OCI-LY7 (cell line): ENCODE data around the gene CST7. TPM values are rescaled to one million over a fixed set of nuclear protein-coding genes. Genes with fewer than 3 reads are reported as not detected.

Experiments used
- BruUV-seq: library from RNA; stranded (reverse); fragments of 400-500 nt; replicated peaks from 2 replicates; lab custom pipeline; 2021; lab: Mats Ljungman, UMichigan
- CTCF ChIA-PET: fragments of 300-600 bp; sonication (Branson Sonifier 250); formaldehyde crosslinking; loops from one replicate; lab custom pipeline; 2022; ENCODE audit warnings: antibody characterized with exemption; ENCODE audit not compliant: unreplicated experiment; lab: Charles Lee
- POLR2A ChIA-PET: fragments of 300-600 bp; sonication (Branson Sonifier 250); formaldehyde crosslinking; loops from one replicate; lab custom pipeline; 2022; ENCODE audit warnings: antibody characterized with exemption; lab: Charles Lee
- DNase-seq: peaks from one replicate; pipeline ENCODE4 v3.0.0-alpha.2; 2015; ENCODE audit warnings: low spot score
- H2AFZ ChIP-seq: fragments of 200-600 bp; sonication (generic), shearing (Covaris generic); 2 replicates; pipeline ENCODE4 v1.6.1; 2014; ENCODE audit warnings: mild to moderate bottlenecking, antibody characterized with exemption, low read length, moderate library complexity
- H3K27ac ChIP-seq: fragments of 200-600 bp; sonication (generic); 2 replicates; pipeline ENCODE4 v1.5.1; 2014; ENCODE audit warnings: mixed run types, low read depth, mild to moderate bottlenecking, moderate library complexity, low read length, inconsistent platforms; ENCODE audit not compliant: poor library complexity, severe bottlenecking
- H3K36me3 ChIP-seq: fragments of 200-600 bp; sonication (generic); 2 replicates; pipeline ENCODE4 v1.6.1; 2014; ENCODE audit warnings: mild to moderate bottlenecking, antibody characterized with exemption, low read length, moderate library complexity, mixed read lengths; ENCODE audit not compliant: insufficient read depth
- H3K4me1 ChIP-seq: fragments of 200-600 bp; sonication (generic); 2 replicates; pipeline ENCODE4 v1.5.1; 2014; ENCODE audit warnings: mild to moderate bottlenecking, low read length; ENCODE audit not compliant: insufficient read depth, poor library complexity, severe bottlenecking
- H3K4me2 ChIP-seq: fragments of 200-600 bp; sonication (generic); 2 replicates; pipeline ENCODE4 v1.6.1; 2014; ENCODE audit warnings: mild to moderate bottlenecking, low read length
- H3K4me3 ChIP-seq: fragments of 200-600 bp; sonication (generic); 2 replicates; pipeline ENCODE4 v1.5.1; 2014; ENCODE audit warnings: mild to moderate bottlenecking, low read depth, low read length; ENCODE audit not compliant: poor library complexity, severe bottlenecking
- H3K79me2 ChIP-seq: fragments of 200-600 bp; sonication (generic); 2 replicates; pipeline ENCODE4 v1.6.1; 2016; ENCODE audit warnings: low read depth, mild to moderate bottlenecking, low read length, moderate library complexity, mixed read lengths; ENCODE audit not compliant: insufficient read depth
- H3K9me2 ChIP-seq: fragments of 200-600 bp; sonication (generic); 2 replicates; pipeline ENCODE4 v1.6.1; 2016; ENCODE audit warnings: mild to moderate bottlenecking, low read length, mixed read lengths; ENCODE audit not compliant: insufficient read depth
- H3K9me3 ChIP-seq: fragments of 200-600 bp; sonication (generic); 2 replicates; pipeline ENCODE4 v1.6.1; 2014; ENCODE audit warnings: mild to moderate bottlenecking, mixed run types, low read length, mixed read lengths
- H4K20me1 ChIP-seq: fragments of 200-600 bp; sonication (generic); 2 replicates; pipeline ENCODE4 v1.6.1; 2014; ENCODE audit warnings: mild to moderate bottlenecking, antibody characterized with exemption, low read length, moderate library complexity, mixed read lengths; ENCODE audit not compliant: insufficient read depth
- EZH2phosphoT487 ChIP-seq: fragments of 200-600 bp; sonication (generic); IDR thresholded peaks from 2 replicates; pipeline ENCODE4 v1.6.1; 2018; ENCODE audit warnings: low read depth, borderline replicate concordance, mild to moderate bottlenecking, mixed run types, antibody characterized with exemption, low read length, moderate library complexity, mixed read lengths
- intact Hi-C: fragments of 100-400 bp; cut with micrococcal nuclease; formaldehyde crosslinking; loops from one replicate; pipeline ENCODE4 v1.10.0; 2022; ENCODE audit not compliant: unreplicated experiment
- total RNA-seq, 2 experiments: library from RNA; depleted of rRNA in 1 of 2; stranded (reverse); fragments of >200 nt in 1 of 2; shearing (Covaris generic) in 1 of 2; gene quantifications; 2 replicates each; pipeline ENCODE4 v1.2.3, GENCODE V29; 2014 to 2022
- TF ChIP-seq, protein P1 (sequence below): fragments of 200-600 bp; sonication (generic); conservative IDR thresholded peaks from 2 replicates; pipeline ENCODE4 v1.5.1; 2014; ENCODE audit warnings: mild to moderate bottlenecking, antibody characterized with exemption, low read length, moderate library complexity, mixed read lengths

CST7 gene
- total RNA-seq, 2 experiments from 2014 or later = not detected

GRCh38 chr20:24966317-24967012 lies 17.4 kb downstream of the CST7 start:
- H3K4me2 ChIP-seq = no peak overlapping the region
- intact Hi-C loops = no loop called here
- H4K20me1 ChIP-seq = no peaks in the 10 kb centered on the region
- no peaks in the 10 kb centered on the region for H3K9me3 ChIP-seq
- peaks cover 52% of the 10 kb centered on the region for H3K36me3 ChIP-seq
- H3K9me2 ChIP-seq = no peaks in the 10 kb centered on the region
- no peaks in the 10 kb centered on the region for H3K79me2 ChIP-seq
- no TSS peak for BruUV-seq
- no peak overlapping the region for H3K4me3 ChIP-seq
- TF ChIP-seq, protein P1, sequence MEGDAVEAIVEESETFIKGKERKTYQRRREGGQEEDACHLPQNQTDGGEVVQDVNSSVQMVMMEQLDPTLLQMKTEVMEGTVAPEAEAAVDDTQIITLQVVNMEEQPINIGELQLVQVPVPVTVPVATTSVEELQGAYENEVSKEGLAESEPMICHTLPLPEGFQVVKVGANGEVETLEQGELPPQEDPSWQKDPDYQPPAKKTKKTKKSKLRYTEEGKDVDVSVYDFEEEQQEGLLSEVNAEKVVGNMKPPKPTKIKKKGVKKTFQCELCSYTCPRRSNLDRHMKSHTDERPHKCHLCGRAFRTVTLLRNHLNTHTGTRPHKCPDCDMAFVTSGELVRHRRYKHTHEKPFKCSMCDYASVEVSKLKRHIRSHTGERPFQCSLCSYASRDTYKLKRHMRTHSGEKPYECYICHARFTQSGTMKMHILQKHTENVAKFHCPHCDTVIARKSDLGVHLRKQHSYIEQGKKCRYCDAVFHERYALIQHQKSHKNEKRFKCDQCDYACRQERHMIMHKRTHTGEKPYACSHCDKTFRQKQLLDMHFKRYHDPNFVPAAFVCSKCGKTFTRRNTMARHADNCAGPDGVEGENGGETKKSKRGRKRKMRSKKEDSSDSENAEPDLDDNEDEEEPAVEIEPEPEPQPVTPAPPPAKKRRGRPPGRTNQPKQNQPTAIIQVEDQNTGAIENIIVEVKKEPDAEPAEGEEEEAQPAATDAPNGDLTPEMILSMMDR = no peak
- TF ChIP-seq EZH2phosphoT487 = no peak
- DNase-seq = no peak
- H3K27ac ChIP-seq = no peak overlapping the region
- POLR2A ChIA-PET = interaction anchor here (0.9 kb wide), 1 partner anchor 12 kb away, joined by 3 read pairs; no protein-coding TSS in a partner anchor
- no peaks in the 10 kb centered on the region for H3K4me1 ChIP-seq
- CTCF ChIA-PET = no interaction called here
- H2AFZ ChIP-seq = no peak overlapping the region

GRCh38 chr20:24968278-24968800 lies 19.3 kb downstream of the CST7 start:
- TF ChIP-seq EZH2phosphoT487 = no peak
- TF ChIP-seq, protein P1 = no peak
- H3K36me3 ChIP-seq = peaks cover 64% of the 10 kb centered on the region
- H3K4me2 ChIP-seq = no peak overlapping the region
- H3K4me3 ChIP-seq = no peak overlapping the region
- no peak for DNase-seq
- BruUV-seq = no TSS peak
- H3K4me1 ChIP-seq = no peaks in the 10 kb centered on the region
- H3K79me2 ChIP-seq = no peaks in the 10 kb centered on the region
- no peaks in the 10 kb centered on the region for H3K9me2 ChIP-seq
- ChIA-PET POLR2A (interaction anchor here (1.0 kb wide), 1 partner anchor 8 kb away, joined by 4 read pairs; no protein-coding TSS in a partner anchor), CTCF (no interaction called here)
- no peaks in the 10 kb centered on the region for H4K20me1 ChIP-seq
- no peaks in the 10 kb centered on the region for H3K9me3 ChIP-seq
- H3K27ac ChIP-seq = no peak overlapping the region
- intact Hi-C loops = no loop called here
- no peak overlapping the region for H2AFZ ChIP-seq
